DMS79 treated with DMSO at 0.1 percent for 48 hours (cell line): Measurements from ENCODE around the gene NFIA.
"Not testable (repeated sequence)": the region's sequence is repeated elsewhere in the genome, so short reads cannot be mapped to it uniquely, and the experiment has no call there.

Experiments
- DNase-seq: peaks from one replicate; lab custom pipeline; 2025; lab: John Stamatoyannopoulos, UW

Gene NFIA

GRCh38 chr1:61271412-61271789 is 189.0 kb downstream of the NFIA start:
- no peak for DNase-seq

- DNase-seq = no peak
Observed at GRCh38 chr1:61273167-61273705, 190.9 kb downstream of the NFIA start.

DNA sequence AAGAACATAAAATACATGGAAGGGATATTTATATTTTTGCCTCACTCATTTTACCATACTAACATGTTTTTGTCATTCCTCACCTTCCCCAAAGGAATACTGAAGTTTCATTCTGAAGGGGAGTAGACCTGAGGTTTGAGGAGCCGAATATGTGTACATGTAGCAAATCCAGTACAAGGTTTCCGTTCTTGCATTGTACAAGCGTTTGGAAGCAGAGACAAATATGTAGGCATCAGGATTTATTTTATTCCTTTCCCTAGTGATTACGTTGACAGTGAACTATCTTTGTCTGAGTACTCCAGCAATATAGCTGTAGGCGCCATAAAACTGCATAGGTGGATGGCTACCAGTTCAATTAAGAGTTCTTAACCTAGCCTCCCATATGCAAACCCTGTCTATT is 191.5 kb downstream of the NFIA start:
- no peak for DNase-seq

GRCh38 chr1:61274939-61275338 is 192.6 kb downstream of the NFIA start:
- DNase-seq = no peak

DNA sequence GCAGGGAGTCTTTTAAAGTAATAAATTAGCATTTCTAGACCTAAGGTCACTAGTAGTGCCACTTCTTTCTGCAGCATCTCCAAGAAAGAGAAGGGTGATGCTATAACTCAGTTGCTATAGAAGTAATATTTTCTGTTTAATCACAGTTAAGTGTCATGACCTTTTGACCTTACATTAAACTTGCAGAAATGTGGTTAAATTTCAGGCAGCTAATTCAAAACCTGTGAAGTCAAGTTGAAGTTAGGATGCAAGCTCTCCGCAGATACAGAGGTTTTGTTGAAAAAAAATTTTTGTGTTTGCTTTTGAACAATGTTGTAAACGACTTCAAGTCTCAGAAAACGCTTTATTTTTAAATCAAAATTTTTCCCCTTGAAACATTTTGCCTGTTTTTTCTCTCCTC is 193.9 kb downstream of the NFIA start:
- no peak for DNase-seq

DNA sequence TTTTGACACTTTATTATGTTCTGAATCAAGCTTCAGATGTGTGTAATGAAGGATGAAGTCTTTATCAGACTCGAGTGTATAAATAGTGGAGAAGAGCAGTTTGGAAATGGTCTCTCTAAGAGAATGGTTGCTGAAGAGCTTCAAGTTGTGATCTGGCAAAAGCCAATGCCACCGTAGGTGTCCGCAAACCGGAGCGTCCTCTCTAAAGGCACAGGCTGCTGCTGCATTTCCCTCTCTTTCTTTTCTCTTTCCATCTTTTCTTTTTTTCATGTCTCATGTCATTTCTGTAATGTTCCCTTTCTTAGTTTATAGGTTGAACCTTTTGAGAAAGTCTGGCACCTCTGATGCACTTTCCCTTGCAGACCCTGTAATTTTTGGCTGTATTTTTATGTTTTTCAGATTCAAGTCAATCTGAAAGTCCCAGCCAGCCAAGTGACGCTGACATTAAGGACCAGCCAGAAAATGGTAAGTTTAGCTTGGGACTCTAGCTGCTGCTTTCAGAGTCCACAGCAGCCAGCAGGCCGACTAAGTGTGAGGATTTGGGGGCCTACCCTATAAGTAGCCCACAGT is 194.8 kb downstream of the NFIA start:
- DNase-seq = no peak

- DNase-seq = not testable (repeated sequence)
Observed at GRCh38 chr1:61278503-61278902, 196.1 kb downstream of the NFIA start.

- DNase-seq = no peak
Observed at GRCh38 chr1:61278966-61279365, 196.6 kb downstream of the NFIA start.

- no peak for DNase-seq
Observed at GRCh38 chr1:61279570-61279969, 197.2 kb downstream of the NFIA start.

GRCh38 chr1:61280452-61280851 is 198.1 kb downstream of the NFIA start:
- no peak for DNase-seq

DNA sequence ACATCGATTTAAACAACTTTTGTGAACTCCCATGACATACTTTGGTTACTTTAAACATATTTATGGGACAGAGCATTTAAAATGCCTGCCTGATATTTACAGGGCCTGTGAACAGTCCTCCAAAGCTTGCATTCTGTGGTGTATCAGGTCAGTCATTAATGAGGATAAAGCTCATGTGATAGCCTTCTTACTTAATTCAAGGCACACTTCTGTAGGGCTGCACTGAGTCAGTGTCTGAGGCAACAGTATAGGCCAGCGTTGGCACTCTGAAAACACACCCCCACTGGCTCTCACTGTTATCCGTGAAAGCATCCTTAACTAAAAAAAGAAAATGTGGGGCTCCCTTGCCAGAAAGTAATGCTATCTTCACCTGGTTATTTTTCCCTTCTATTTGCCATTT is 200.0 kb downstream of the NFIA start:
- DNase-seq = no peak

DNA sequence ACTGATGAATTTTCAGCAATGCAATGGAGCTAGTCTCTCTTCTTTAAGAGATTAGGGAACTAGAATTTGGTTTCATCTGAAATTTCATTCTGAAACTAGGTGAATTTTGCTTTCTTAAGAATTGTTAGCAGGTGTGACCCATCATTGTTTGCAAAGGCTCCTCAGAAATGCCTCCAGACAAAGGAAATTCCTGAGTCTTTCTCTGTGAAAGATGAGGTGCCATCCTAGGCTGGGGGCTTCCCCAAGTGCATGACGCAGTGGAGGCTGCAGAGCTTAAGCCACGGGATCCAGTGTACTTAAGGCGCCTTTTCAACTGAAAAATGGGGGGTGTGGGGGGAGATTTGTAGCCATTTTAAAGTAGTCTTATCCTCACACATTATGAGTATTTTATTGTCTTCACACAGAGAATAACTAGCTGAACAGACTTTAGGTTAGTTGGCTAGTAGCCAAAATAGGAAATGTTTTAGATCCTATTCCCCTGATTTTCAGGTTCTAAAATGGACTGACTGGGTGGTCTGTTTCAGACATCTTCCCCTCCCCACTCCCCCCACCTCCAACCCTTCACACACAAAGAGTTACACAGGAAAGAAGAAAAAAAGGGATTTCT is 202.0 kb downstream of the NFIA start:
- DNase-seq = no peak

DNA sequence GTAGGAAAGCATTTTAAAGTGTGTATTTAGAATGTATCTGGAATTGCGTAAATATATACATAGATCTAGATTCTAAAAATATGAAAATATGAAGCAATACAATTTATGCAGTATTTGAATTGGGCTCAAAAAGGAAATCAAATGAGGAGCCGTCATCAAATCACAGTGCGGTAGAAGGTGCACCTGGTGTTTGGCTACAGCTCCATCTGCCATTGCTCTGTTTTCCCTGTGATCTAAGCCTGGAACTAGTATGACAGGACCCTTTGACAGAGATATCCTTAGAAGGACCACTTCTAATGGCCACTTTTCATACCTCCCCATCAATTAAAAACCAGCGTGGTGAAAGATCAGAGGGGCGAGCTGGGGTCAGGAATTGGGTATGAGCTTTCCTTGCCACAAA is 202.6 kb downstream of the NFIA start:
- no peak for DNase-seq

GRCh38 chr1:61285371-61285885 is 203.1 kb downstream of the NFIA start:
- no peak for DNase-seq

GRCh38 chr1:61287014-61287413 is 204.7 kb downstream of the NFIA start:
- no peak for DNase-seq

DNA sequence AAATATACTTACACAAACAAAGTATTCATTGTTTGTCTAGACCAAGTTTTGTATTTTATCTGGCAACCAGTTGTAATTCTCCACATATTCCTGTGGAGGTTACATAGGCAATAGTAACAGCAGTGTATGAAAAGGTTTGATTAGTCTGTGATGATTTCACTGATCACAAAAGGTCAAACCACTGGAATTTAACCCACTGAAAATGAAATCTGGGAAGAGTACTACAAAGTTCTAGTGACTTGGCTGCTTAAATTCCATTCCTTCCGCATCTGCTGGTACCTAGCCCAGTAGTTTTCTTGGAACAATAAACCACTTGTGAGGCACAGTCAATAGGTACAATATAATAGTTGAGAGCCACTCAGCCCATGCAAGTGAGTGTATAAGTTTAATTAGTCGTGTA is 205.4 kb downstream of the NFIA start:
- peak; percentile 86 for DNase-seq

DNA sequence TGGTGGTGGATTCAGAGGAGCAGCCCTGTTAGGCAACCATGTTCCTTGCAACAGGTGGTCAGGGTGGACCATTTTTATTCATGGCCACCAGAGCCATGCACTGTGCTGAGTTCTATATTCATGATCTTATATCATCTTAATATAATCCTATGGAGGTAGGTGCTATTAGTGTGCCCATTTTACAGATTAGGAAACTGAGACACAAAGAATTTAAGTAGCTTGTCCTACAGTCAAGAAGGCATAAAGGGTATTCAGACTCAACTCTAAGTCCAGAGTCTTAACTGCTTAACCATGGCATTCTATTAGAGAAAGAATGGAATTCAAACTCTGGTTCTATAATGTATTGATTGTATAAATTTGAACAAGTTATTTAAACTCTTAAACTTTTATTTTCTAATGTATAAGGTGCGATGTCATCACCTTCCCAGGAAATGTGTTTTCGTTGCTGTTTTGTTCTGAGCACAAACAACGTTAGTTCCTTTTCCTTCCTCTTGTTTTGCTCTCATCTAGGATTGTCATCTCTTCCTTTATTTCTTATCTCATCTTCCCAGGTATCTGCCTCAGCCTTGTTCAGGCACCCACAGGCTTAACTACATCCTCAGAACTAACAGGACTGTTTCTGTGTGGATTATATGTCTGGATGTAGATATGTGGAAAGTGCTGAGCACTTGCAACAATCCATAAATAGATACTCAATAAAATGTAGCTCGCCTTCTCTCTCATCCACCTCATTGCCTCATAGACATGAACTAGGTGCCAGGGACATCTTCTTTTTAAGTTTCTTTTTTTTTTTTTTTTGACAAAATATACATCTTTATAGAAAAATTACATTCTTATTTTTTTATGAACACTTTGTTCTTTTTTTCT is 207.1 kb downstream of the NFIA start:
- no peak for DNase-seq

DNA sequence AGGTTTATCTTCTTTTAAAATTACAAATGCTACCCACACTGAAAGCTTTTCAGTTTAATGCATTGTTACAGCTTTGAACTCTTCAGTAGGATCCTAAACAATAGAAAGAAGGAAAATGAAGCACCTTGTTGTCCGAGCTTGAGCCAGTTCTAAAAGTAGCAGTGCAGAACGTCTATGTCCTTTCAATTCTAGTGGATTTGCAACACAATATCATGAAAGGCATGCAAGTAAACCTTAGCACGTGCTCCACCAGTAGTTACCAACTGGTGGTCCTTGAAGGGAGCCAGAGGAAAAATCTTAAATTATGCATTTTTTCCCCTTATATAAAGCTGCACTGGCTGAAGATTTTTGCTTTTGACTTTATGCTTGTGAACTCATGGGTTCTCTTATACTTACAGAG is 208.2 kb downstream of the NFIA start:
- no peak for DNase-seq

GRCh38 chr1:61293197-61293596 is 210.8 kb downstream of the NFIA start:
- no peak for DNase-seq

DNA sequence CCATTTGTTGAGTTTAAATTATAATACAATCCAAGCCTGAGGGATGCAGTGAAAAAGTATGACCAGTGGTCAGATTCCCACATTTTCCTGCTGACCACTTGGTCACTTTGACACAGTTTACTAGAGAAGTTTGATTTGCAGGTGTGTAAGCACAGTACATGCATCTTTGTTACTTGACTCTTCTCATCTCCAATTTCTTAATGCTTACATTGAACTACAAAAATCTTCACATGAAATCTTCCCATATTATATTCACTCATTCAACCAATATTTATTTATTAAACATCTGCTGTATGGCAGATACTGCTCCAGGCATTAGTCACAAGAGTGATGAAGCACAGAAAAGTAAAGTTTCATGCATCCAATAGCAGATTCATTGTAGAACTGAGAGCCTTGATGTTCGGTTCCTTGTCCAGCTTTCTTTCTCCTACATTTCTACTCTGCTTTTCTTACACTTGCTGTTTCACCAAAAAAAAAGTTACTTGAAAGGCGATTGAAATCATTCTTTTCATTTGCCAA is 211.7 kb downstream of the NFIA start:
- no peak for DNase-seq

GRCh38 chr1:61294930-61295329 is 212.6 kb downstream of the NFIA start:
- DNase-seq = no peak

GRCh38 chr1:61295818-61296537 is 213.6 kb downstream of the NFIA start:
- DNase-seq = no peak
